Suppressor macrophage treated with lipopolysaccharide for 1 hour (primary cell): ENCODE measurements around the gene MYO7B.
A peak's percentile ranks its signal among the peaks of the same experiment; 100 is the strongest.

Experiments used
- DNase-seq, 3 donors: peaks; one replicate each; pipeline ENCODE4 v3.0.0-alpha.2; 2020 to 2022

Gene MYO7B

DNA sequence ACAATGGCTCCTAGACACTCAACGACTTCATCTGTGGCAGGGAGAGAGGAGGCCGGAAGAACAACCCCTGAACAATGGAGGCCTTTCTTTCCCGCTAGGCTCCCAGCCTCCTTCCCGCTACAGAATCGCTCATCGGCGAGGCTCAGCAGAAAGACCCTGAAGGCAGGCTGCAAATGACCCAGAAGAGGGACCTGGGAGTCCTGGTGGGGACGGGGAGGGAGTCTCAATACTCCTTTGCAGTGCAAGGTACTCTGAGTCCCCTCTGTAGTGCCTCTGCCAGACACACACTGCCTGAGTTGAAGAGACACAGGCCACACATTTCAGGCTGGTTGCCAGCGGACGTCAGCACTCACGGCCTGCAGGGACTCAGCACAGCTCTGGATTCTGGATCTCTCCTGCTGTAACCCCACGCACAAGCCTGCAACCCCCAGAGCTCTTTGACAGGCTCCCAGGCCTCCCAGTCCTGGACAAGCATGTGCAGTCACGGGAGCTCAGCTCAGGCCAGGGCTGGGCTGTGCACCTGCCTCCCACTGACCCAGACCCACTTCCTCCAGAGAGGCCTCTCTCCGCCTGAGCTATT, 116.6 kb downstream of the MYO7B start:
- no peak for DNase-seq

DNA sequence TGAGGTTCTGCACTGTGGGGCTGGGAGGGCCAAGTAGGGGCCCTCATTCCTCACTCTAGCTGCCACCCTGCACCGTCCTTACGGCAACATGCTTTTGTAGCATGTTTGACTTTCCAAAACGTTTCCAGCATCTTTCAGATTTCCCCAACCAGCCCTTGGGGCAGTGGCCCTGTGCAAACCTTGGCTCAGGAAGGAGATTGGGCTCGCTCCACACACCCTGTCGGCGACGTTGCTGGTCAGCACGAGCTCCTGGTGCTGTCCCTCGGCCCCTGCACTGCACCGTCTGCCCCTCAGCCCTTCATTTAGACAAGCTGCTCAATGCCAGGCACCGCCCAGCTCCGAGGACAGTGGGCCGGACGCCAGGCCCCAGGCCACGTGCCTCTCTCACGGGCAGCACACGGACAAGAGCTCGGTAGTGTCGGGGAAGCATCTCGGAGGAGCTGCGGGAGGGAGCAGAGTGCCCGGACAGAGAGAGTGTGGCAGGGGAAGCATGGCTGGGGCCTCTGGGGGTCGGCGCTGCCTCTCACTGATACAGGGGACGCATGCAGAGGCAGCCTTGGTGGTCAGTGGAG, 117.4 kb downstream of the MYO7B start:
- no peak for DNase-seq

DNA sequence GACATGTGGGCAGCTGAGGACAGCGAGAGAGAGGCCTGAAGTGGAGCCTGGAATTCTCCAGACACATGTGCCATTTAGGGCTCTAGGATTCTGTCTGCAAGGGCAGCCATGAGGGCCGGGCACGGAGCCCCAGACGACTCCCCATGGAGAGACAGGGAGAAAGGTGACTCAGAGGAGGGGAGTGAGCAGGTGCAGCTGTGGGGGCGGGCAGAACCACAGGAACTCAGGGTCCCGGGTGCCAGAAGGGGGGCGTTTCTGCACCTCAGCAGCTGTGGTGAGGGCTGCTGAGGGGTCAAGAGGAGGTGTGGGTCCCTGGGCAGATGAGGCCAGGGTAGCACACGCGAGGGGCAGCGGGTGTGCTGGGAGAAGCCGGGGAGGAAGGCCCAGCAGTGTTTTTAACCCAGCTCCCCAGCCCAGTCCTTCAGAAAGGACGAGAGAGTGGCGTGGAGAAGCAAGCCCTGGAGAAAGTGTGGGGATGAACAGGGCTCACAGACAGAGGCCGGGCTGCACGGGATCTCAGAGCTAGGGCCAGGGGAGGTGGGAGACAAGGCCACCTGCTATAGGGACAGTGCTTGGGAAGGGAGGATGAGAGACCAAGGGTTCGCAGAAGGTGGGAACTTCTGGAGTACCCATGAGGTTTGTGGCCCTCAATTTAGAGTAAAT, 118.1 kb downstream of the MYO7B start:
- DNase-seq: no peak

DNA sequence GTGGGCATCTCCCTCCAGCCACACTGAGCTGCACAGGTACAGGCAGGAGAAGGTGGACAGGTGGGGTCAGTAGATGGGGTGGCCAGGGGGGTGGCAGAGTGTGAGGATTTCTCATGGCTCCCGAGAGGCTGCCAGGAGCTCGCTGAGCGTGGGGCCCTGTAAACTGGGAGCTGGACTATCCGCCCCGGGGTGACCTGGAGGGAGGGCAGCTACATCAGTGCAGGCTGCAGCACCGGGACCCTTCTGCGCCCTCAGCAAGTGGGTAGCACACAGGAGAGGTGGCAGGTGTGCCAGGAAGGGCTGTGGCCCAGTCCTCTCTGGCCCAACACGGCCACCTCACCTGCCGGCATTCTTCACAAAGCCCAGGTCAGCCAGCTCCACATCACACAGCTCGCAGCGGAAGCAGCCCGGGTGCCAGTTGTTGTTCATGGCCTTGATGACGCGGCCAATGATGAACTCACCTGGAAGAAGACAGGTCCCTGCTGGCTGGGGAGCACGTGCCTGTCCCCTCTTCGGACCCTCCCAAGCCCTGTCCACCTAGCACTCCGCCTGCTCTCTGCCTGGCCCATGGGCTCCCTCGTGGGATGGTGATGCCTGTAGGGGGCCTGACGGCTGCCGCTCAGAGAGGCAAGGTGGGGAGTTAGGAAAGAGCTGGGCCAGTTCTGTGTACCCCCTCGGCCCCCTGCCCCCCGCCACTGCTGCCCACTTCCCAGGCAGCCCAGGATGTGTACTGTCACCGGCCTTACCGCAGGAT, 118.8 kb downstream of the MYO7B start:
- no peak for DNase-seq

DNA sequence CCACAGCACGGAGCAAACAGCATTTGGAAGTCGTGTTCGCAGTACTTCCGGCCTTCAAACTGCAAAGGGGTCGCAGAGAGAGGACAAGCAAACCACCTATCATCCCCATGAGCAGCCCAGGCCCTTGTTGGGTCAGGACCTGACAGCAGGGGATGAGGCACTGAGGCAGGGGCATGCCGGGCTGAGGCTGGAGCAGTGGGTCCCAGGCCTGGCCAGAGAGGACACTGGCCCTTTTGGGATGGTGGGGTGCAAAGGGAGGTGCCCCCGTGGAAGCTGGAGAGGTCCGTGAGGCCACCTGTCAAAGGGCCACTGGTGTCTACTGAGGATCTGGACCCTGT, 119.3 kb downstream of the MYO7B start:
- no peak for DNase-seq

DNA sequence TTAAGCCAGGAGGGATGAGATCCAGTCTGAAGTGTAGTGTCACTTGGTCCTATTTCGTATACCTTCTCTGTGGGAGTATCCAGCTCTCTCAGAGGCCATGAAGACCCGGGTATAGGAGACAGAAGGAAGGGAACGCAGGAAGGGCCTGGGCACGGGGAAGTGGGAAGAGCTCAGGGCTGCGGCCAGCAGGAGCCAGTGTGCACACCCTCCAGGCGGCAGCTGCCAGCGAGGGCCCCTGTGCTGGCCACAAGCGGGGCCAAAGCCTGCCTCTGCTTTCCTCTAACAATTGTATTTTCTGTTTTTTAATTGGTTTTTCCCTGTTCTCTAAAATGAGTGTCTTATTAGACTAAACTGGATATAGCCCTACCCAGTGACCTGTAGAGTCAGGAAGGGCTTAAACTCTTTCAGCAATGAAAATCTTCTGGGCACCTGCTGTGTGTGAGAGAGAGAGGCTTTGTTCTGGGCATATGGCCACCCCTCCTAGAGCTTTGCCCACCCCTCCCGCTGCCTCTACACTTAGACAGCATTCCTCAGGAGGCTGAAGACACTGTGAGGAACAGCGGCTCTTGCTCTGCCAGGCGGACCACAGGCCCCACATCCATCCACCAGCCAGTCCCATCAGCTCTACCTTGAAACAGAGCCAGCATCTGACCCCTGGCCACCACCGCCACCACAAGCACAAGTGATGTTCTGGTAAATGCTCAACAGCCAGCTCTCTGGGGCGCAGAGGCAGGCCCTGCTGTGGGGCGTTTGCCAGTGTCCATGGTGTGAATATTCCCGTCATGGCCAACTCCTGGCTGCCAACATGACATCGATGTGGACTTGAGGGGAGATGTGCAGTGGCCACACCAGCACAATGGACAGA, 120.0 kb downstream of the MYO7B start:
- no peak for DNase-seq

DNA sequence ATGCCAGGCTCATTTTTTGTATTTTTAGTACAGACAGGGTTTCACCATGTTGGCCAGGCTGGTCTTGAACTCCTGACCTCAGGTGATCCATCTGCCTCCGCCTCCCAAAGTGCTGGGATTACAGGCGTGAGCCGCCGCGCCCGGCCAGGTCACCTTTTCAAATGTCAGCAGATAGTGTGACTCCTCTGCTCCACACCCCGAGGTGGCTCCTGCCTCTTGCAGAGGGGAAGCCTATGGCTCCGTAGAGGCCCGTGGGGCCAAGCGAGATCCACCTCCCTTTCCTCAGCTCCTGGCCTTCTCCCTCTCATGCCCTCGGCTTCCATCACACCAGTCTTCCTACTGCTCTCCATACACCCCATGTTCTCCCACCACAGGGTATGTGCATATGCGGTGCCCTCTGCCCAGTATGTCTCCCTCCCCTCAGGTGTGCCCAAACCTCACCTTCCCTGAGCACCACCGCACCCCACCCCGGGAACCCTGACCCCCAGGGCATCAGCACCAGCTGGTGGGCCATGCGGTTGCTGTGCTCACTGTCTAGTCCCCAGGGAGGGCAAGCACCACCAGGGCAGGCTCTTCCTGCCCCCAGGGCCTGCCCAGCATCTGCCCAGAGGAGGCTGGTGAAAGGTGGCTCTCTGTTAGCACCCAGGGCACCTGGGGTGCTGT, 121.2 kb downstream of the MYO7B start:
- DNase-seq: no peak

DNA sequence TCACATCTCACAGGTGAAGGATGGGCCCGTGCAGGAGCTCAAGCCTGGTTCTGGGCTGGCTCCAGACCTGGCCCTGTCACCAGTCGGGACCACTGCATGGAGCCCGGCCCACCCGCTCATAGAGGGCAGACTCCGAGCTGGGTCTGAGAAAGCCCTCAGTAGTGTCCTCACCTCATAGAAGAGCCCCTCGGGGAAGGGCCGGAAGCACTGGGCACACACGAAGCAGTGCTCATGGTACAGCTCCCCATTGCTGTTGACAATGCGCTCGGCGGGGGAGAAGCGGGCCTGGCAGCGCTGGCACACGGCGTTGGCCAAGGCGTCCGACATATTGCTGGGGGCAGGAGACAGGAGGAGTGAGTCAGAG, 121.7 kb downstream of the MYO7B start:
- no peak for DNase-seq

DNA sequence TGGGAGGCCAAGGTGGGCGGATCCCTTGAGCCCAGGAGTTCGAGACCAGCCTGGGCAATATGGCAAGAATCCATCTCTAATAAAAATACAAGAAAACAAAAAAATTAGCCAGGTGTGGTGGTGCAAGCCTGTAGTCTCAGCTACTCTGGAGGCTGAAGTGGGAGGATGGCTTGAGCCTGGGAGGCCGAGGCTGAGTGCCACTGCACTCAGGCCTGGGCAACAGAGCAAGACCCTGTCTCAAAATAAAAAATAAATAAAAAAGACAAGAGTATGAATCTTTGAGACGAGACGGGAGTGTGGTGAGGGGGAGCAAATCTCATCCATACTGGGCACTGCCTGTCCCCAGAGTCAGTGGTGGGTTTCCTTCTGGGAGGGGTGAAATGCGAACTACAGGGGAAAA, 122.7 kb downstream of the MYO7B start:
- no peak for DNase-seq

DNA sequence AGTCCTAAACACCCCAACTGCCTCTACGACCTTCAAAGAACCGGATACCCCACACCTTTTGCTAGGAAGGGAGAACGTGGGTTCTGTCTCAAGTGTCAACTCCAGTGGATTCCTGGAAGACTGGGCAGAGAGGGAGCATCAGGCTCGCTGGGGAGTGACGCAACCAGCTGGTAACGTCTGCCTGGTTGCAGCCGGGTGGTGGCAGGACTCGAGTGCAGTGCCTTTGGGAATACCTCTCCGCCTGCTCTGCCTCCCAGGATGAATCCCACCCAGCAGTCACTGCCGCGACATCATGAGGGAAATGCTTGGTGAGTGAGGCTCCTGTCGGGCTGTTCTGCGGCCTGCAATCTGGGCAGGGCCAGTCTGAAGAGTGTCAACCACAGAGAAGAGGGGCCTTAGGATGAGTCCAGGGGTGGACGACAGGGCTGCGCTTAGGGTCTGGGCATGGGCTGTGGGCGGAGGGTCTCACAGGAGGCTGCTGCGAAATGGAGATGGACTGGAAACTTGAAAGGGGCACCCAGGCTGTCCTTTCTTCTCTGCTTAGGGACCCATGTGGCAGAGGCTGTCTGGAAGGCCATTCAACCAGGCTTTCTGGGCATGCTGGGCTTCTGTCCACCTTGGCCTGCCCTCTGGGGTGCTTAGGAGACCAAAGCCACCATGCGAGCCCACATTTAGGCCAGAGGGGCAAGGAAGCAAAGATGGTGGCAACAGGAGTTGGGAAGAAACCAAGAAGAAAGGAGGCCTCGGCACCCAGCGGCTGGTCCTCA, 123.3 kb downstream of the MYO7B start:
- DNase-seq: no peak

DNA sequence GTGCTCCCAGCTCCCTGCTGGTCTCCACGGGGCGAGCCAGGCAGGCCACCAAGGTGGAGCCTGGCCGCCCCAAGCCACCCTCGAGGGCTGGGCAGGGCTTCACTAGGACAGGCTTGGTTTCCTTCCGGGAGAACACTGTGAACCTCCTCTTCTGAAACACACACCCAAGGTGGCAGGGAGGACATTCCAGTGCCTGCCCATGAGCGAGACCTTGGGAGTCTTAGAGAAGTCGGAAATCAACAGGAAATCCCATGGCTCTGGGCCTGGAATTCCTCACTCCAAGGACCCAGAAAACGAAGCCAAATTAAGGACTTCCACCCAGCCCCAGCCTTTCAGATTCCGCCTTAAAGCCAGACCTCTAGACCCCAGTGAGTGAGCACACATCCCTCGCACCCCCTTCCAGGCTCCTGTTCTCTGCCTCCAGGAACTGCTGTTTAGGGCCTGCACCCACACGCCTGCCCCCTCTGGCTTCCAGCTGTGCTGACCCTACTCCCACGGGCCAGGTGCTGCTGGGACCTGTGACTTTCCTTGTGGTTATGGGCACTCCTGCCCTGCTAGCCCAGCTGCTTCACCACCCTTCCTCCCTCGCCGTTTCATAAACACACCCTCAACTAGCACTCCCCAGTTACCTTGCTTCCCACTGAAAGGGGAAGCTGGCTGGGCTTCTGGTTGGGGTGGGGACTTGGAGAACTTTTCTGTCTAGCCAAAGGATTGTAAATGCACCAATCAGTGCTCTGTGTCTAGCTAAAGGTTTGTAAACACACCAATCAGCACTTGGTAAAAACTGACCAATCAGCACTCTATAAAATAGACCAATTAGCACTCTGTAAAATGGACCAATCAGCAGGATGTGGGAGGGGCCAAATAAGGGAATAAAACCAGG, 124.2 kb downstream of the MYO7B start:
- DNase-seq: no peak

DNA sequence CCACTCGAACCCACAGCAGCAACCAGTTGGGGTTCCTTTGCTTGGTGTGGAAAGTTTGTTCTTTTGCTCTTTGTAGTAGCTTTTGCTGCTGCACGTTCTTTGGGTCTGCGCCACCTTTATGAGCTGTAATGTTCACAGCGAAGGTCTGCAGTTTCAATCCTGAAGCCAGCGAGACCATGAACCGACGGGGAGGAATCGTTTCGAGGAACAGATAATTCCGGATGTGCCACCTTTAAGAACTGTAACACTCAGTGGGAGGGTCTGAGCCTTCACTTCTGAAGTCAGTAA, 124.8 kb downstream of the MYO7B start:
- DNase-seq: no peak

DNA sequence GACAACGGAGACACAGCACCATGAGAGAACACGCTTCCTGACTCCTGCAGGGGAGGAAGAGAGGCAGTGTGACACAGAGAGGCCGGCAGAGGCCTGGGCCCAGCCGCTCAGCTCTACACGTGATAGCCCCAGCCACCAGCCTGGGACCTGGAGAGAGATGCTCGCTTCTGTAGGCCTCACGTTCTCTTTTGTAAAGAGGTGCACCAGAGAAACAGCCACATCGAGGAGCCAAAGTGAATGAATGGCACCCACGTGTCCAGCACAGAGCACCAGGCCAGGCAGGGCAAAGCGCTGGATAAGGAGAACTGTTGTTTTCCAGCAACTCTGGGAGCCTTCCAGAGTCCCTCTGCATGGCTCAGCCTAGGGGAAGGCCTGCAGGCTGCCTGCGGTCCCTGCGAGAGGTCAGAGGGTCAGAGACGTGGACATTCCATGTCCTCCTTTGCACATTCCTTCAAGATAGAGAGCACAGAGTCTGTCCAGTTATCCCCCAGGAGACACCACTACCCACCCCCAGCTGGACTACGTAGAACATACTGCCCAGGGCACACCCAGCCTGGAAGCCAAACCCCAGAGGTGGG, 125.7 kb downstream of the MYO7B start:
- DNase-seq: no peak

DNA sequence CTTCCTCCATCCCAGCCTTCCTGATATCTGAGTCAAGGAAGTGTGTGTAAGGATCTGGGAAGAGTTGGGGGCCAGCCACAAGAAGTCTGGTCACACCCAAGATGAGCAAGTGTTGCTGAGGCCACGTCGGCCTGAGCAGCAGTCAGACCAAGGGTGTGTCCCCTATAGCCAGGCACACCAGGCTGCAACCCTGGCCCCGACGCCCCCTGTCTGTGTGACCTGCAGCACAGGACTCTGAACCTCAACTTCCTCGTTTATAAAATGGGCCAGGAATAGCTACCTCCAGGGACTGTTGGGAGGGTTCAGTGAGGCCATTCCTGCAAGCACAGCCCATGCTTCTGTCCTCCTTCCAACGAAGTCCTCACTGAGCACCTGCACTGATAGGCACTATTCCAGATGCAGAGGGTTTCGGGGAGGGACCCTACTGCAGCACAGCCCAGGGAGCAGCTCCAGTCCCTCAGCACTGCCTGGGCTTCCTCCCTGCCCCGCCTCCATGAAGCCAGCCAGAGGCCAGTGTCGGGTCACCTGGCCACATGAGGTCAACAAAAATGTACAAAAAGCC, 126.5 kb downstream of the MYO7B start:
- no peak for DNase-seq

DNA sequence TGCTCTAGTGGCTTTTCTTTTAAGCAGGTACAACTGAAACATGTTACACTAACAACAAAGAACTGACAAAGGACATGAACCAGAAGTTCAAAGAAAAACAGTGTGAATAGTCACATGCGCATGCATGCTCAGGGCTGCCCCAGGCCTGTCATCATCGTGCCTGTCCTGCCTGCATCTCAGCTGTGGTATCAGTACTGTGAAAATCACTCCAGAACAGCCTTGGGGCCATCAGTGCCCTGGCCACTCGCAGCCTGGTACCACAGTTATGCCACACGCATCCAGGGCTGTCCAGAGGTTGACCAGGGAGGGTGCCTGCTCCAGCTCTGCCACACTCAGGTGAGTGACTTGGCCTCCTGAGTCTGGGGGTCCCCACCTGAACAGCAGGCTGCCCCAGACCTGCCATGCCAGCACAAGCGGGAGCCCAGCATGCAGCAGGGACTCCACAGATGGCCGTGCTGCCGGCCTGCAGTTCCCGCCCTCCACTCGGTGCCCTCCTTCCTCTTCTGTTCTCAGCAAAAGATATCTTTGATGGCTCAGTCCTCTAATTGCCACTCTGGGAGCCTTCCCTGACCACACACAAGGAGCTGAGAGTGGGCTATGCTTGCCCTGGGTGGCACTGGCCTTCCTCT, 127.6 kb downstream of the MYO7B start:
- no peak for DNase-seq

DNA sequence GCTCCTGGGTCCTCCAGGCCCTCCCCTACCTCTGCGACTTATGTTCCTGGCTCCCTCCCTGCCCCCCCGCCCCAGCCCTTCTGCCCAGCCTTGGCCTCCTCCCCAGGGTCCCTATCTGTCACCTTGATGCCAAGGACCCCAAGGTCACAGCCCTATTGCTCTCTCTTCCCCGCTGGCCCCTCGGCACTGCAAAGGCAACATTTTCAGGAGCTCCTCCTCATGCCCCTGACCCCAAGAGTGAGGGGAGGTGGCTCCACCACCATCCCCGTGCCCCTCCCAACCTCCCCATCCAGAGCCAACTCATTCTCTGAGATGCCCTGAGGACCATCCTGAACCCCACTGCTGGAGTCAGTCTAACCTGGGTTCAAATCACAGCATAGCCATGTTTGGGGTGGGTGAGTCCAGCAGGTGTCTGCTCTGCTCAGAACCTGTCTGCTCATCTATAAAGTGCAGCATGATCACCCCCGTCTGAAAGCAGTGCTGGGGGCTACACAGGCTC, 128.1 kb downstream of the MYO7B start:
- DNase-seq: no peak

DNA sequence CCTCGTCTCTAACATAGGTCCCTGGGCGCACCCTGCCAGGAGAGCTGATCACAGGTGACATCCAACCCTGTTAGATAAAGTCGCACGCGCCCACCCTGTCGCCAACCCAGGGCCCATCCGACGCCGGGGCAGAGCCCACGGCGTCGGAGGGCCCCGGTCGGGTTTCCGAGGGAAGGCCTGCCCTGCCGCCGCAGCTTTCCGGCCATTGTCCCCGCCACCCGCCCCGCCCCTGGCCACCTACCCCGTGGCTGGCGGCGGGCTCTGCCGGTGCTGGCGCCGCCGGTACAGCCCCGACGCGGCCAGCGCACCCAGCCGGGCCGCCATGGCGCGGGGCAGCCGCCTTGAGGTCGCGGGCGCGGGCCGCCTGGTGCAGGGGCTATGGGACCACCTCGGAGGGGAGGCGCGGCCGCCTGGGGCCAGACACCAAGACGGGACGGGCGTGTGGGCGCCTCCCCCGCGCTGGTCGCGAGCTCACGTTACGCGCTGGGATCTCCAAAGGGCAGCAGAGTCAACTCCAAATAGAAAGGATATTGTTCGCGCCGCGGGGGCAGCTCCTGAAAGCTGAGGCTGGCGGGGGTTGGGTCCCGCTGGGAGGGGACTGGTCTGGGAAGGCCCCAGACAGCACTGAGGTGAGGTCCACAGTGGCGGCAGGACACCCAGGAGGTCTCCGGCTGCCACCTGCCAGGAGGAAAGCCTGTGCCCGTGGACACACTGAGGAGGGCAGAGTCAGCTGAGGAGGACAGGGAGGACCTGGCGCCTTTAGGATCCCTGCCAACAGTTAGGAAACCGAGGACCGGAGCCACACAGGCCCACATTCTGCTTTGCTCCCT, 128.8 kb downstream of the MYO7B start:
- peak in 1 of 3 donors; percentile 28 for DNase-seq

DNA sequence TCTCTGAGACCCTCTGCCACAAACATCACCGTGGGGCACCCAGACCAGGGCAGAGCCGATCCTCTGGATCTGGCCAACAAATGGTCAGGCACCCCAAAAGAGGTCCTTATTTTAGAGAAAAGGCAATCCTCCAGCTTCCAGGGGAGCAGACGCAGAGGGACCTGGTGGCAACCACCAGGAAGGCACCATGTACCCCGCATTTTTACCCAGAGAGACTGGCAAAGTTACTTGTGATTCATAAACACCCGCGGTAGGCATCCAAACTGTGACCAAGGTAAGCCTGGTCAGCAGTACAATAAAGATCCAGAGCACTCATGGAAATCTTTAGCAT, 129.4 kb downstream of the MYO7B start:
- DNase-seq: no peak
